A549 (cell line): ENCODE results near the gene DAGLA. TPM values are rescaled to one million over a fixed set of nuclear protein-coding genes. Genes with fewer than 3 reads are reported as not detected.
A peak's percentile ranks its signal among the peaks of the same experiment; 100 is the strongest.

Experiments used
- ATAC-seq, 2 experiments: fragments of 200-7000 bp in 1 of 2; fragments of >200 bp in 1 of 2; cut with Nextera tagmentation in 1 of 2; cut with Tn5 transposase in 1 of 2; 3 replicates each; pipeline versions ENCODE4 v1.8.0 to v1.9.1; 2018 to 2020; ENCODE audit warnings: mild to moderate bottlenecking in 1 of 2, moderate library complexity in 1 of 2
- CTCF ChIA-PET: fragments of 300-600 bp; sonication (Branson Sonifier 250); formaldehyde crosslinking; extraction: SDS; loops from one replicate; lab custom pipeline; 2021; ENCODE audit warnings: antibody characterized with exemption, inconsistent platforms; lab: Yijun Ruan, JAX
- POLR2A ChIA-PET: fragments of 350-600 bp; formaldehyde crosslinking; extraction: SDS; loops from one replicate; lab custom pipeline; 2021; ENCODE audit warnings: antibody characterized with exemption, inconsistent platforms; lab: Yijun Ruan, JAX
- DNase-seq, 2 experiments: peaks; one replicate each; pipeline versions ENCODE4 v3.0.0 to v3.0.0-alpha.2; 2011 to 2016; ENCODE audit warnings: low read depth in 1 of 2, low spot score in 1 of 2
- FAIRE-seq: peaks from 2 replicates; lab custom pipeline; 2011; peaks lifted over from hg19 to GRCh38; lab: Jason Lieb, UNC
- H3K27ac ChIP-seq, 2 experiments: fragments of >200 bp; sonication (Bioruptor Twin); formaldehyde crosslinking; 3 replicates each; pipeline ENCODE4 v1.5.1; 2016 to 2017
- H3K4me1 ChIP-seq: fragments of >200 bp; sonication (Bioruptor Twin); formaldehyde crosslinking; 3 replicates; pipeline ENCODE4 v1.6.1; 2016
- H3K4me2 ChIP-seq: fragments of >200 bp; sonication (Bioruptor Twin); formaldehyde crosslinking; 3 replicates; pipeline ENCODE4 v1.6.1; 2016
- H3K4me3 ChIP-seq: fragments of >200 bp; sonication (Bioruptor Twin); formaldehyde crosslinking; 3 replicates; pipeline ENCODE4 v1.5.1; 2016
- H3K9me3 ChIP-seq: fragments of >200 bp; sonication (Bioruptor Twin); formaldehyde crosslinking; 3 replicates; pipeline ENCODE4 v1.6.1; 2016
- ATOH8 ChIP-seq: fragments of 250-450 bp; sonication (Bioruptor Pico); IDR thresholded peaks from 2 replicates; pipeline ENCODE4 v1.5.0; 2020; ENCODE audit warnings: low read depth, mild to moderate bottlenecking, moderate library complexity
- BCL3 ChIP-seq: fragments of >200 bp; sonication (Bioruptor Twin); formaldehyde crosslinking; IDR thresholded peaks from 3 replicates; pipeline ENCODE4 v1.6.1; 2016
- CHD4 ChIP-seq: fragments of 200-600 bp; sonication (generic); IDR thresholded peaks from 2 replicates; pipeline ENCODE4 v1.6.1; 2016; ENCODE audit warnings: antibody characterized with exemption, mild to moderate bottlenecking, borderline replicate concordance
- EHF ChIP-seq: fragments of 250-450 bp; sonication (Bioruptor Pico); IDR thresholded peaks from 2 replicates; pipeline ENCODE4 v1.5.0; 2020; ENCODE audit warnings: mild to moderate bottlenecking
- EHMT2 ChIP-seq: fragments of 200-600 bp; sonication (generic); IDR thresholded peaks from 2 replicates; pipeline ENCODE4 v1.6.1; 2016; ENCODE audit warnings: antibody characterized with exemption, low read depth, mild to moderate bottlenecking, moderate library complexity
- EP300 ChIP-seq, 2 experiments: fragments of >200 bp; sonication (Bioruptor Twin); formaldehyde crosslinking; IDR thresholded peaks; 2 replicates in 1 of 2; 3 replicates in 1 of 2; pipeline ENCODE4 v1.6.1; 2016 to 2017
- ESRRA ChIP-seq: fragments of 150-350 bp; IDR thresholded peaks from 2 replicates; pipeline ENCODE4 v1.6.1; 2014; ENCODE audit warnings: mild to moderate bottlenecking, low read length, borderline replicate concordance
- FOSL2 ChIP-seq, 2 experiments: fragments of 450-650 bp in 1 of 2; fragments of >200 bp in 1 of 2; sonication (Bioruptor Twin) in 1 of 2; formaldehyde crosslinking; IDR thresholded peaks; 2 replicates each; pipeline versions ENCODE4 v1.5.0 to v1.6.1; 2016 to 2020; ENCODE audit warnings: mild to moderate bottlenecking in 1 of 2, moderate library complexity in 1 of 2
- GATA3 ChIP-seq: IDR thresholded peaks from 2 replicates; pipeline ENCODE4 v1.6.1; 2012; ENCODE audit warnings: borderline replicate concordance
- HDAC2 ChIP-seq: fragments of 200-600 bp; sonication (generic); IDR thresholded peaks from 2 replicates; pipeline ENCODE4 v1.6.1; 2016
- HEYL ChIP-seq: fragments of 250-450 bp; sonication (Bioruptor Pico); IDR thresholded peaks from 2 replicates; pipeline ENCODE4 v1.8.0; 2021; ENCODE audit warnings: mild to moderate bottlenecking, moderate library complexity
- HOXA7 ChIP-seq: fragments of 250-450 bp; sonication (Bioruptor Pico); IDR thresholded peaks from 2 replicates; pipeline ENCODE4 v1.5.0; 2020; ENCODE audit warnings: mild to moderate bottlenecking, moderate library complexity
- HOXB13 ChIP-seq: fragments of 250-450 bp; sonication (Bioruptor Pico); IDR thresholded peaks from 2 replicates; pipeline ENCODE4 v1.5.0; 2020; ENCODE audit warnings: low read depth, mild to moderate bottlenecking, moderate library complexity
- JUN ChIP-seq, 2 experiments: fragments of >200 bp; sonication (Bioruptor Twin); formaldehyde crosslinking; IDR thresholded peaks; 2 replicates in 1 of 2; 3 replicates in 1 of 2; pipeline ENCODE4 v1.6.1; 2016 to 2017
- JUNB ChIP-seq: fragments of >200 bp; sonication (Bioruptor Twin); formaldehyde crosslinking; IDR thresholded peaks from 2 replicates; pipeline ENCODE4 v1.6.1; 2016
- KDM1A ChIP-seq: fragments of 200-600 bp; sonication (generic); IDR thresholded peaks from 2 replicates; pipeline ENCODE4 v1.6.1; 2016; ENCODE audit warnings: low read depth, mild to moderate bottlenecking
- KDM5A ChIP-seq: fragments of 200-600 bp; sonication (generic); IDR thresholded peaks from 2 replicates; pipeline ENCODE4 v1.6.1; 2016; ENCODE audit warnings: antibody characterized with exemption, mild to moderate bottlenecking
- MAFK ChIP-seq: fragments of 450-650 bp; IDR thresholded peaks from 2 replicates; pipeline ENCODE4 v1.6.1; 2014; ENCODE audit not compliant: partially characterized antibody
- MAX ChIP-seq: IDR thresholded peaks from 2 replicates; pipeline ENCODE4 v1.6.1; 2012
- MAZ ChIP-seq: fragments of 150-350 bp; IDR thresholded peaks from 2 replicates; pipeline ENCODE4 v1.6.1; 2014; ENCODE audit warnings: antibody characterized with exemption, low read depth, low read length, borderline replicate concordance
- MYC ChIP-seq: IDR thresholded peaks from 2 replicates; pipeline ENCODE4 v1.6.1; 2012; ENCODE audit warnings: mild to moderate bottlenecking, inconsistent platforms, low read length, improper control_type of control experiment, borderline replicate concordance
- NPAS2 ChIP-seq: fragments of 250-450 bp; sonication (Bioruptor Pico); IDR thresholded peaks from 2 replicates; pipeline ENCODE4 v1.8.0; 2022; ENCODE audit warnings: mild to moderate bottlenecking, moderate library complexity, borderline replicate concordance
- PHF8 ChIP-seq: fragments of 200-600 bp; sonication (generic); IDR thresholded peaks from 2 replicates; pipeline ENCODE4 v1.6.1; 2016; ENCODE audit warnings: low read depth, mild to moderate bottlenecking, antibody characterized with exemption, moderate library complexity, borderline replicate concordance
- POLR2A ChIP-seq: IDR thresholded peaks from 2 replicates; pipeline ENCODE4 v1.6.1; 2012; ENCODE audit warnings: mild to moderate bottlenecking, low read length
- RAD21 ChIP-seq, 2 experiments: fragments of >200 bp in 1 of 2; sonication (Bioruptor Twin) in 1 of 2; formaldehyde crosslinking in 1 of 2; IDR thresholded peaks in 1 of 2; conservative IDR thresholded peaks in 1 of 2; 2 replicates in 1 of 2; 3 replicates in 1 of 2; pipeline ENCODE4 v1.6.1; 2012 to 2018; ENCODE audit warnings: inconsistent platforms in 1 of 2
- REST ChIP-seq: fragments of 200-600 bp; sonication (generic); IDR thresholded peaks from 2 replicates; pipeline ENCODE4 v1.6.1; 2016; ENCODE audit warnings: antibody characterized with exemption, mild to moderate bottlenecking, moderate library complexity
- RNF2 ChIP-seq: fragments of 200-600 bp; sonication (generic); IDR thresholded peaks from 2 replicates; pipeline ENCODE4 v1.6.1; 2016; ENCODE audit warnings: low read depth, mild to moderate bottlenecking, antibody characterized with exemption, moderate library complexity, borderline replicate concordance
- SMC3 ChIP-seq: fragments of >200 bp; sonication (Bioruptor Twin); formaldehyde crosslinking; IDR thresholded peaks from 3 replicates; pipeline ENCODE4 v1.6.1; 2018; ENCODE audit warnings: inconsistent platforms
- SREBF2 ChIP-seq: fragments of 450-650 bp; IDR thresholded peaks from 2 replicates; pipeline ENCODE4 v1.6.1; 2014; ENCODE audit warnings: mild to moderate bottlenecking, moderate library complexity
- USF2 ChIP-seq: fragments of 450-650 bp; IDR thresholded peaks from 2 replicates; pipeline ENCODE4 v1.6.1; 2014; ENCODE audit warnings: antibody characterized with exemption
- ZSCAN20 ChIP-seq: fragments of 250-450 bp; sonication (Bioruptor Pico); IDR thresholded peaks from 2 replicates; pipeline ENCODE4 v1.8.0; 2022; ENCODE audit warnings: mild to moderate bottlenecking, moderate library complexity
- WGBS: methylation state at CpG from one replicate; pipeline ENCODE4 v1.1.6; 2017; ENCODE audit errors: missing lambda C conversion rate; 5-methylcytosine and 5-hydroxymethylcytosine counted together
- polyA plus RNA-seq, 4 experiments: library from polyadenylated mRNA; depleted of rRNA in 3 of 4; stranded (reverse); fragments of >200 nt; fragmentation: RNase III in 1 of 4; extraction: RNeasy Plus Mini Kit Qiagen cat#74134 plus additional on column Dnase treatment in 1 of 4; gene quantifications; 2 replicates in 3 of 4; 3 replicates in 1 of 4; pipeline ENCODE4 v1.2.3, GENCODE V29; 2011 to 2017

The DAGLA gene
- polyA plus RNA-seq, 2 of the 4 experiments (the other 2 are of a cell fraction): 0.93 to 2.5 TPM

- TF ChIP-seq USF2 (peak; percentile 32; the same call in 1 of the 2 replicates), MYC (no peak), ATOH8 (CRISPR knock-in tag) (peak; percentile 67; the same call in 1 of the 2 replicates), SMC3 (no peak), CHD4 (no peak), BCL3 (no peak), HOXA7 (CRISPR knock-in tag) (no peak), HOXB13 (CRISPR knock-in tag) (peak; percentile 67; the same call in 1 of the 2 replicates), RNF2 (no peak), MAZ (no peak), EP300 (IDR thresholded peaks at IDR 0.05) (no peak), REST (no peak), KDM5A (no peak), HEYL (CRISPR knock-in tag) (no peak), NPAS2 (CRISPR knock-in tag) (no peak), MAX (peak; percentile 98), JUN (IDR thresholded peaks at IDR 0.05) (peak in 1 of 2 experiments; percentile 62; a peak in 1 of 5 replicates), SREBF2 (no peak), GATA3 (no peak)
Observed at GRCh38 chr11:61699737-61700160, 19.6 kb downstream of the DAGLA start (continued).

GRCh38 chr11:61700212-61700611, 20.0 kb downstream of the DAGLA start:
- peak overlapping the region; percentile 69 for H3K4me2 ChIP-seq
- TF ChIP-seq HDAC2 (no peak), RAD21 (conservative IDR thresholded peaks at IDR 0.05 in 1 of 2, IDR thresholded peaks at IDR 0.05 in 1 of 2) (no peak), FOSL2 (IDR thresholded peaks at IDR 0.05) (0 out of 2 replicates have a peak, but pooled peaks have one; percentile 17), FOSL2 (CRISPR knock-in tag; IDR thresholded peaks at IDR 0.05) (peak; percentile 54), EHMT2 (no peak), MAFK (peak; percentile 93), KDM1A (no peak), HOXB13 (CRISPR knock-in tag) (no peak), GATA3 (no peak), ESRRA (no peak), KDM5A (no peak), POLR2A (no peak), EHF (CRISPR knock-in tag) (no peak), JUNB (peak; percentile 20; the same call in 1 of the 2 replicates), MAX (0 out of 2 replicates have a peak, but pooled peaks have one; percentile 13), ZSCAN20 (no peak), PHF8 (no peak)
- WGBS: 24% methylated on average over 5 of the region's 5 CpGs
- ChIA-PET CTCF (interaction anchor here (0.6 to 3.3 kb wide), 7 partner anchors 10 to 453 kb away, joined by 3 to 18 read pairs (median 4); no protein-coding TSS in a partner anchor), POLR2A (interaction anchor here (0.9 kb wide), 1 partner anchor 33 kb away, joined by 3 read pairs; no protein-coding TSS in a partner anchor)
- peaks cover 67% of the 10 kb centered on the region for H3K4me1 ChIP-seq
- H3K4me3 ChIP-seq: no peak overlapping the region
- peak overlapping the region; percentile 75 to 88 for H3K27ac ChIP-seq
- FAIRE-seq: peak; percentile 86
- ATAC-seq: peak; percentile 74 to 81
- no peaks in the 10 kb centered on the region for H3K9me3 ChIP-seq
- peak; percentile 66 to 88 for DNase-seq
